ENCODE data around the gene AK8. TPM values are rescaled to one million over a fixed set of nuclear protein-coding genes. Genes with fewer than 3 reads are reported as not detected.

Gene AK8
- total and polyA plus RNA-seq, 2 of the 4 experiments (the other 2 are of a cell fraction) = under 0.01 to 0.09 TPM

DNA sequence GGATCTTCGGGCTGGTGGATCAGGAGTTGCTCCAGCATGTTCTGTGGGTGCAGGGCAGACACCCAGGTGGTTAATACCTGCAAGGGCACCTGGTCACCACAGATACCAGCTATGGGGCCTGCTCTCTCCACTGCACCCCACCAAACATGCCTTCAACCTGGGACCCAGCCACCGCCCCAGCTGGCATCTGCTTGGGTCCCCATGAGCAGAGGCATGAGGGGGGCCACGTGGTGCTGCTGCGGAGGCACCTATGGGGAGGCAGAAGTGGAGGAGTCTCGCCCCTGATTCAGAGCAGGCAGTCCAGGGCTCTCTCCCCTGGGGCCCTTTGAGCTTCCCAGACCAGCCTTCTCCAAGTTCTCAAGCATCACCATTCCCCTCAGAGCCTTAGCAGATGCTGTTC is 2.9 kb downstream of the AK8 start (continued):
- TF ChIP-seq RFX5 (IDR thresholded peaks at IDR 0.05; ENCODE audit: low read depth, low read length) (no peak), SMC3 (IDR thresholded peaks at IDR 0.05; ENCODE audit: low read depth, low read length) (no peak), CEBPB (IDR thresholded peaks at IDR 0.05; ENCODE audit: low read depth, low read length) (no peak), MAFK (IDR thresholded peaks at IDR 0.05; ENCODE audit: low read depth, low read length) (no peak)

DNA sequence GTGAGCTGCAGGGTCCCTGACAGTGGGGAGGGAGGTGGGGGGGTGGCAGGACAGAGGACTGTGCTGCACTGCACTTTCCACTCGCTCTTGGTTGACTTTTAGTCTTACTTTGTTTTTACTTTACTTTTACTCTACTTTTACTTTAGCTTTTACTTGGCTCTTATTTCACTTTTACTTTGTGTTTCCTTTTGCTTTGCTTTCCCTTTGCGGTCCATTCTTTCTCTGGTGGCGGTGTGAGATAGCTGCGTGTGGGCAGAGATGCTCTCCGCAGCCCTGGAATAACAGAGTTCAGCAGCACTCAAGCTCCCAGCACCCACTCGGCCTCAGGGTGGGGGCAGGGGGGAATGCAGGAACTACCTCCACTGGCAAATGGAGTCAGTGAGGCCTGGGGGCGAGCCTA is 4.7 kb downstream of the AK8 start:
- ChIA-PET POLR2A (ENCODE audit: unreplicated experiment) (no interaction called here), CTCF (no interaction called here)
- ATAC-seq (ENCODE audit: low read depth) = no peak
- no peaks in the 10 kb centered on the region for H3K4me1 ChIP-seq (ENCODE audit: control insufficient read depth, insufficient read depth, low read length)
- DNase-seq = no peak
- no peak overlapping the region for H2AK9ac ChIP-seq (replicated peaks; ENCODE audit: low read depth, low read length, poor library complexity)
- no peak overlapping the region for H4K5ac ChIP-seq (ENCODE audit: low read depth, low read length)
- no peak overlapping the region for H2BK20ac ChIP-seq (ENCODE audit: low read depth, low read length)
- no peak overlapping the region for H3K56ac ChIP-seq (ENCODE audit: extremely low read depth, insufficient read depth, low read length)
- H3K14ac ChIP-seq (replicated peaks; ENCODE audit: low read depth, low read length) = no peak overlapping the region
- in situ Hi-C loops (cut with MboI; ENCODE audit: low sequenced_read_pairs) (no loop called here), intact Hi-C loops (cut with micrococcal nuclease) (no loop called here), dilution Hi-C loops (cut with HindIII; ENCODE audit: low sequenced_read_pairs, unreplicated experiment) (no loop called here)
- H2AK5ac ChIP-seq (ENCODE audit: low read depth, low read length) = no peak overlapping the region
- H3K27ac ChIP-seq (ENCODE audit: insufficient read depth, low read length) = no peak overlapping the region
- H3K23ac ChIP-seq (ENCODE audit: low read depth, low read length) = no peak overlapping the region
- no CpG with 5 or more reads among the region's 7 CpGs for whole genome bisulfite sequencing, 2 experiments (ENCODE audit: extremely low coverage in 2 of 2, insufficient read length in 1 of 2)
- no peak overlapping the region for H4K8ac ChIP-seq (ENCODE audit: low read depth in 2 of 2, low read length in 2 of 2)
- no peaks in the 10 kb centered on the region for H3K79me1 ChIP-seq (ENCODE audit: low read depth in 1 of 2, low read length in 2 of 2)
- no peaks in the 10 kb centered on the region for H3K9me1 ChIP-seq (ENCODE audit: insufficient read depth, low read length)
- H3K4me3 ChIP-seq (ENCODE audit: insufficient read depth, low read depth, low read length) = no peak overlapping the region
- no peak overlapping the region for H2BK120ac ChIP-seq (ENCODE audit: low read depth, low read length)
- no peak overlapping the region for H3K4ac ChIP-seq (ENCODE audit: low read depth, low read length)
- H2AFZ ChIP-seq (replicated peaks; ENCODE audit: low read length, poor library complexity) = no peak overlapping the region
- H3K9ac ChIP-seq (ENCODE audit: low read depth, low read length) = no peak overlapping the region
- no peak overlapping the region for H4K91ac ChIP-seq (ENCODE audit: insufficient read depth, low read depth, low read length)
- H3K4me2 ChIP-seq (ENCODE audit: low read depth, low read length) = no peak overlapping the region
- BruUV-seq (replicated peaks) = no TSS peak
- H3K18ac ChIP-seq (ENCODE audit: low read depth, low read length) = no peak overlapping the region
- TF ChIP-seq BHLHE40 (IDR thresholded peaks at IDR 0.05; ENCODE audit: low read depth, low read length) (no peak), MAFK (IDR thresholded peaks at IDR 0.05; ENCODE audit: low read depth, low read length) (no peak), CHD1 (IDR thresholded peaks at IDR 0.05; ENCODE audit: low read depth, low read length) (no peak), RCOR1 (IDR thresholded peaks at IDR 0.05; ENCODE audit: insufficient replicate concordance, low read length) (no peak)
- TF ChIP-seq, protein P1, sequence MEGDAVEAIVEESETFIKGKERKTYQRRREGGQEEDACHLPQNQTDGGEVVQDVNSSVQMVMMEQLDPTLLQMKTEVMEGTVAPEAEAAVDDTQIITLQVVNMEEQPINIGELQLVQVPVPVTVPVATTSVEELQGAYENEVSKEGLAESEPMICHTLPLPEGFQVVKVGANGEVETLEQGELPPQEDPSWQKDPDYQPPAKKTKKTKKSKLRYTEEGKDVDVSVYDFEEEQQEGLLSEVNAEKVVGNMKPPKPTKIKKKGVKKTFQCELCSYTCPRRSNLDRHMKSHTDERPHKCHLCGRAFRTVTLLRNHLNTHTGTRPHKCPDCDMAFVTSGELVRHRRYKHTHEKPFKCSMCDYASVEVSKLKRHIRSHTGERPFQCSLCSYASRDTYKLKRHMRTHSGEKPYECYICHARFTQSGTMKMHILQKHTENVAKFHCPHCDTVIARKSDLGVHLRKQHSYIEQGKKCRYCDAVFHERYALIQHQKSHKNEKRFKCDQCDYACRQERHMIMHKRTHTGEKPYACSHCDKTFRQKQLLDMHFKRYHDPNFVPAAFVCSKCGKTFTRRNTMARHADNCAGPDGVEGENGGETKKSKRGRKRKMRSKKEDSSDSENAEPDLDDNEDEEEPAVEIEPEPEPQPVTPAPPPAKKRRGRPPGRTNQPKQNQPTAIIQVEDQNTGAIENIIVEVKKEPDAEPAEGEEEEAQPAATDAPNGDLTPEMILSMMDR (conservative IDR thresholded peaks at IDR 0.05; ENCODE audit: low read depth, low read length) = no peak
- no peak overlapping the region for H2BK15ac ChIP-seq (ENCODE audit: low read depth, low read length)
- no peaks in the 10 kb centered on the region for H3K9me3 ChIP-seq (ENCODE audit: control insufficient read depth, insufficient read depth, low read length)
- H2BK5ac ChIP-seq (ENCODE audit: low read depth, low read length, poor library complexity, severe bottlenecking) = no peak overlapping the region
- H3K27me3 ChIP-seq (ENCODE audit: control insufficient read depth, insufficient read depth, low read length) = peaks cover 17% of the 10 kb centered on the region; the same call in 1 of the 2 replicates
- H4K20me1 ChIP-seq (ENCODE audit: insufficient read depth, low read length) = no peaks in the 10 kb centered on the region
- no peaks in the 10 kb centered on the region for H3K36me3 ChIP-seq (ENCODE audit: control insufficient read depth, insufficient read depth, low read length)

All from IMR-90 (cell line).